GM12892 (cell line): Measurements from ENCODE around the gene GAB3.

Experiments
- POLR2A ChIP-seq: IDR thresholded peaks from 2 replicates; pipeline ENCODE4 v1.6.1; 2011; ENCODE audit warnings: low read depth, low read length, control low read depth
- POLR2AphosphoS5 ChIP-seq: IDR thresholded peaks from 2 replicates; pipeline ENCODE4 v1.6.1; 2011; ENCODE audit warnings: low read depth, low read length, control low read depth

- no peak for TF ChIP-seq POLR2AphosphoS5
- TF ChIP-seq POLR2A, result no peak
Measured at GRCh38 chrX:154797006-154797405, 46.1 kb upstream of the GAB3 start.
